K562 (cell line): ENCODE data around the gene CTF1. TPM values are rescaled to one million over a fixed set of nuclear protein-coding genes. Genes with fewer than 3 reads are reported as not detected.

Source experiments
- FOS ChIP-seq: IDR thresholded peaks from 3 replicates; pipeline ENCODE4 v1.6.1; 2011; ENCODE audit not compliant: insufficient read length; ENCODE audit errors: extremely low read depth
- IFI16 ChIP-seq: fragments of 250-450 bp; sonication (Bioruptor Pico); IDR thresholded peaks from 2 replicates; pipeline ENCODE4 v2.1.2; 2022; ENCODE audit warnings: mild to moderate bottlenecking, inconsistent platforms
- JUND ChIP-seq, 2 experiments: IDR thresholded peaks; 2 replicates in 1 of 2; 3 replicates in 1 of 2; pipeline ENCODE4 v1.6.1; 2011; ENCODE audit warnings: borderline replicate concordance in 2 of 2, low read depth in 2 of 2, low read length in 2 of 2, improper control_type of control experiment in 1 of 2, missing biosample characterization in 1 of 2, missing genetic modification characterization in 1 of 2, missing genetic modification reagents in 1 of 2
- KDM1A ChIP-seq, 2 experiments: fragments of 450-650 bp; IDR thresholded peaks; 2 replicates each; pipeline ENCODE4 v1.6.1; 2016; ENCODE audit warnings: mild to moderate bottlenecking in 2 of 2
- KLF10 ChIP-seq: fragments of 250-450 bp; sonication (Bioruptor Pico); IDR thresholded peaks from 2 replicates; pipeline ENCODE4 v1.6.1; 2021; ENCODE audit warnings: matching md5 sums
- MEF2D ChIP-seq: conservative IDR thresholded peaks from 2 replicates; pipeline ENCODE4 v1.6.1; 2016; ENCODE audit warnings: low read depth, missing genetic modification characterization, missing compliant biosample characterization
- NONO ChIP-seq, 2 experiments: fragments of 200-400 bp in 1 of 2; fragments of 450-650 bp in 1 of 2; formaldehyde crosslinking in 1 of 2; IDR thresholded peaks; 2 replicates each; pipeline ENCODE4 v1.6.1; 2017; ENCODE audit warnings: low read depth in 2 of 2, mild to moderate bottlenecking in 2 of 2, moderate library complexity in 2 of 2, low read length in 1 of 2
- SAFB ChIP-seq: fragments of 200-400 bp; formaldehyde crosslinking; IDR thresholded peaks from 2 replicates; pipeline ENCODE4 v1.6.1; 2017; ENCODE audit warnings: low read depth, low read length, borderline replicate concordance
- SMARCB1 ChIP-seq: IDR thresholded peaks from 2 replicates; pipeline ENCODE4 v1.6.1; 2011; ENCODE audit warnings: improper control_type of control experiment, low read depth; ENCODE audit not compliant: insufficient read length
- SRSF3 ChIP-seq: fragments of 200-400 bp; formaldehyde crosslinking; IDR thresholded peaks from 2 replicates; pipeline ENCODE4 v1.6.1; 2016; ENCODE audit warnings: mild to moderate bottlenecking, low read length, moderate library complexity; ENCODE audit not compliant: insufficient read depth
- TCF3 ChIP-seq: sonication (generic); formaldehyde crosslinking; IDR thresholded peaks from 2 replicates; pipeline ENCODE4 v1.4.0; 2020; ENCODE audit warnings: mild to moderate bottlenecking, missing genetic modification reagents
- TRIM28 ChIP-seq: fragments of 450-650 bp; IDR thresholded peaks from 2 replicates; pipeline ENCODE4 v1.6.1; 2017
- ZNF24 ChIP-seq: fragments of 450-650 bp; IDR thresholded peaks from 2 replicates; pipeline ENCODE4 v1.6.1; 2016
- ZNF436 ChIP-seq: fragments of 250-450, 450-650 bp; sonication (Bioruptor Pico); formaldehyde crosslinking; IDR thresholded peaks from 2 replicates; pipeline ENCODE4 v1.7.0; 2020; ENCODE audit warnings: mild to moderate bottlenecking
- ZNF561 ChIP-seq: fragments of 450-650 bp; formaldehyde crosslinking; conservative IDR thresholded peaks from 2 replicates; pipeline ENCODE4 v1.4.0; 2020; ENCODE audit warnings: mild to moderate bottlenecking, moderate library complexity
- ZNF75A ChIP-seq: fragments of 450-650 bp; formaldehyde crosslinking; IDR thresholded peaks from 2 replicates; pipeline ENCODE4 v1.4.0; 2020; ENCODE audit warnings: mild to moderate bottlenecking
- polyA plus RNA-seq, 8 experiments: library from polyadenylated mRNA; depleted of rRNA in 4 of 8; stranded (reverse) in 5 of 8; unstranded in 3 of 8; fragments of >200 nt; fragmentation: Nextera tagmentation in 2 of 8; fragmentation: Illumina TruSeq in 1 of 8; extraction: Ambion mirVana in 2 of 8; extraction: Trizol in 1 of 8; gene quantifications; 2 replicates each; pipeline versions ENCODE4 v1.2.1 to v1.2.3, GENCODE V29; 2011 to 2014; ENCODE audit warnings: inconsistent platforms in 1 of 8, missing spikeins in 1 of 8
- total RNA-seq, 7 experiments: library from RNA; depleted of rRNA in 6 of 7; stranded (reverse); fragments of >200 nt in 6 of 7; fragmentation: Illumina TruSeq in 2 of 7; extraction: Trizol in 2 of 7; gene quantifications; 2 replicates each; pipeline versions ENCODE4 v1.2.1 to v1.2.3, GENCODE V29; 2011 to 2021; ENCODE audit warnings: low replicate concordance in 1 of 7
- TF ChIP-seq, protein P1 (sequence below): fragments of 200-800 bp; sonication (Bioruptor generic); IDR thresholded peaks from 2 replicates; pipeline ENCODE4 v1.6.1; 2016; ENCODE audit warnings: missing genetic modification characterization, missing compliant biosample characterization
- TF ChIP-seq, protein P2 (sequence below): fragments of 450-650 bp; IDR thresholded peaks from 2 replicates; pipeline ENCODE4 v1.6.1; 2016; ENCODE audit warnings: missing biosample characterization, missing genetic modification characterization
- TF ChIP-seq, protein P3 (sequence below): fragments of 450-650 bp; IDR thresholded peaks from 2 replicates; pipeline ENCODE4 v1.6.1; 2016; ENCODE audit warnings: mild to moderate bottlenecking

CTF1 gene
- total and polyA plus RNA-seq, 9 of the 15 experiments (the other 6 are each of a cell fraction or from before 2014, with no cell fraction given): 0.24 to 2.5 (median 0.44) TPM

DNA sequence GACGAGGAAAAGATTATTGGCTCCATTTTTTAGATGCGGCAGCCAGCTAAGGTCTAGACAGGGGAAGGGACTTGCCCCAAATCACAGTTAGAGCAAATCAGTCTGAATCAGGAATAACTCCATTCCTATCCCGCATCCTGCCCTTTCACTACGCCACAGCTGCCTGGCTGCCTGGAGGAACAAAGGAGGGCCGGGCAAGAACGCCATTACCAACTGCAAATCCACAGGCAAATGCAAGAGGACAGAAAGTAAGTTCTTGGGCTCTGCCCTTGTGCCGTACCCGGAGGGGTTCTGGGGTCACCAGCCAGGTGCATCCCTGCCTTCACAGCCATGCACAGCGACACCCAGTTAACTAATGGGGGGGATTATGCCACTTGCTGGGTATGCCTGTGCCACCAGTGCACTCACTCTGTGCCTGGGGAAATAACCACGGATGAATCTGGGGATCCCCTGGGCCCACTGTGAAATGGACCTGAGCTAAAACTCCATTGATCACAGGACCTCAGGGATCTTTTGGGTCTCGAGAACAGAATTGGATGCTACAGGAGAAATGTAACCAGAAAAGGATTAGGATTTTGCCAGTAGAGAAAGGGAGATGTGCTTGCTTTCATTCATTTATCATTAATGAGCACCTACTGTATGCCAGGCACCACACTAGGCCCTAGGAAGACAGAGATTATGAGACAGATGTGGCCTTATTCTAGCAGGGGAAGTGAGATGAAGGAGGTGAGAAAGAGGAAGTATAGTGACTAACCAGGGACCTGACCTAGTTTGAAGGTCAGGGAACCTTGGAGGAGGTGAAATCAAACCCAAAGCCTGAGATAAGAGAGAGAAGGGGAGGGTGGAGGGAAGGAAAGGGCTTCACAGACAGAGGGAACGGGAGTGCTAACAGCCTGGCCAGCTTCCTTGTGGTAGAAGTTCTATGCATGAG, 20.3 kb upstream of the CTF1 start (continued):
- TF ChIP-seq FOS: no peak
- no peak for TF ChIP-seq IFI16 (CRISPR knock-in tag)
- peak; percentile 97 to 98 for TF ChIP-seq KDM1A (IDR thresholded peaks at IDR 0.05)
- TF ChIP-seq ZNF561: no peak
- TF ChIP-seq, protein P1, sequence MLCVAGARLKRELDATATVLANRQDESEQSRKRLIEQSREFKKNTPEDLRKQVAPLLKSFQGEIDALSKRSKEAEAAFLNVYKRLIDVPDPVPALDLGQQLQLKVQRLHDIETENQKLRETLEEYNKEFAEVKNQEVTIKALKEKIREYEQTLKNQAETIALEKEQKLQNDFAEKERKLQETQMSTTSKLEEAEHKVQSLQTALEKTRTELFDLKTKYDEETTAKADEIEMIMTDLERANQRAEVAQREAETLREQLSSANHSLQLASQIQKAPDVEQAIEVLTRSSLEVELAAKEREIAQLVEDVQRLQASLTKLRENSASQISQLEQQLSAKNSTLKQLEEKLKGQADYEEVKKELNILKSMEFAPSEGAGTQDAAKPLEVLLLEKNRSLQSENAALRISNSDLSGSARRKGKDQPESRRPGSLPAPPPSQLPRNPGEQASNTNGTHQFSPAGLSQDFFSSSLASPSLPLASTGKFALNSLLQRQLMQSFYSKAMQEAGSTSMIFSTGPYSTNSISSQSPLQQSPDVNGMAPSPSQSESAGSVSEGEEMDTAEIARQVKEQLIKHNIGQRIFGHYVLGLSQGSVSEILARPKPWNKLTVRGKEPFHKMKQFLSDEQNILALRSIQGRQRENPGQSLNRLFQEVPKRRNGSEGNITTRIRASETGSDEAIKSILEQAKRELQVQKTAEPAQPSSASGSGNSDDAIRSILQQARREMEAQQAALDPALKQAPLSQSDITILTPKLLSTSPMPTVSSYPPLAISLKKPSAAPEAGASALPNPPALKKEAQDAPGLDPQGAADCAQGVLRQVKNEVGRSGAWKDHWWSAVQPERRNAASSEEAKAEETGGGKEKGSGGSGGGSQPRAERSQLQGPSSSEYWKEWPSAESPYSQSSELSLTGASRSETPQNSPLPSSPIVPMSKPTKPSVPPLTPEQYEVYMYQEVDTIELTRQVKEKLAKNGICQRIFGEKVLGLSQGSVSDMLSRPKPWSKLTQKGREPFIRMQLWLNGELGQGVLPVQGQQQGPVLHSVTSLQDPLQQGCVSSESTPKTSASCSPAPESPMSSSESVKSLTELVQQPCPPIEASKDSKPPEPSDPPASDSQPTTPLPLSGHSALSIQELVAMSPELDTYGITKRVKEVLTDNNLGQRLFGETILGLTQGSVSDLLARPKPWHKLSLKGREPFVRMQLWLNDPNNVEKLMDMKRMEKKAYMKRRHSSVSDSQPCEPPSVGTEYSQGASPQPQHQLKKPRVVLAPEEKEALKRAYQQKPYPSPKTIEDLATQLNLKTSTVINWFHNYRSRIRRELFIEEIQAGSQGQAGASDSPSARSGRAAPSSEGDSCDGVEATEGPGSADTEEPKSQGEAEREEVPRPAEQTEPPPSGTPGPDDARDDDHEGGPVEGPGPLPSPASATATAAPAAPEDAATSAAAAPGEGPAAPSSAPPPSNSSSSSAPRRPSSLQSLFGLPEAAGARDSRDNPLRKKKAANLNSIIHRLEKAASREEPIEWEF (CRISPR knock-in tag): no peak
- TF ChIP-seq TCF3 (CRISPR knock-in tag): peak; percentile 27
- peak; percentile 41; the same call in 1 of the 2 replicates for TF ChIP-seq ZNF24
- no peak for TF ChIP-seq SMARCB1
- TF ChIP-seq ZNF436: no peak
- TF ChIP-seq, protein P2, sequence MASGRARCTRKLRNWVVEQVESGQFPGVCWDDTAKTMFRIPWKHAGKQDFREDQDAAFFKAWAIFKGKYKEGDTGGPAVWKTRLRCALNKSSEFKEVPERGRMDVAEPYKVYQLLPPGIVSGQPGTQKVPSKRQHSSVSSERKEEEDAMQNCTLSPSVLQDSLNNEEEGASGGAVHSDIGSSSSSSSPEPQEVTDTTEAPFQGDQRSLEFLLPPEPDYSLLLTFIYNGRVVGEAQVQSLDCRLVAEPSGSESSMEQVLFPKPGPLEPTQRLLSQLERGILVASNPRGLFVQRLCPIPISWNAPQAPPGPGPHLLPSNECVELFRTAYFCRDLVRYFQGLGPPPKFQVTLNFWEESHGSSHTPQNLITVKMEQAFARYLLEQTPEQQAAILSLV (tag): no peak
- TF ChIP-seq SAFB: no peak
- TF ChIP-seq SRSF3: no peak
- TF ChIP-seq MEF2D (tag): peak; percentile 72; the same call in 1 of the 2 replicates
- TF ChIP-seq ZNF75A: no peak
- TF ChIP-seq JUND (IDR thresholded peaks at IDR 0.05; ENCODE audit: borderline replicate concordance, low read depth, low read length): peak; percentile 66; the same call in 1 of the 2 replicates
- peak; percentile 73; the same call in 1 of the 3 replicates for TF ChIP-seq JUND (tag; IDR thresholded peaks at IDR 0.05; ENCODE audit: borderline replicate concordance, low read depth, low read length)
- TF ChIP-seq TRIM28: no peak
- TF ChIP-seq, protein P3, sequence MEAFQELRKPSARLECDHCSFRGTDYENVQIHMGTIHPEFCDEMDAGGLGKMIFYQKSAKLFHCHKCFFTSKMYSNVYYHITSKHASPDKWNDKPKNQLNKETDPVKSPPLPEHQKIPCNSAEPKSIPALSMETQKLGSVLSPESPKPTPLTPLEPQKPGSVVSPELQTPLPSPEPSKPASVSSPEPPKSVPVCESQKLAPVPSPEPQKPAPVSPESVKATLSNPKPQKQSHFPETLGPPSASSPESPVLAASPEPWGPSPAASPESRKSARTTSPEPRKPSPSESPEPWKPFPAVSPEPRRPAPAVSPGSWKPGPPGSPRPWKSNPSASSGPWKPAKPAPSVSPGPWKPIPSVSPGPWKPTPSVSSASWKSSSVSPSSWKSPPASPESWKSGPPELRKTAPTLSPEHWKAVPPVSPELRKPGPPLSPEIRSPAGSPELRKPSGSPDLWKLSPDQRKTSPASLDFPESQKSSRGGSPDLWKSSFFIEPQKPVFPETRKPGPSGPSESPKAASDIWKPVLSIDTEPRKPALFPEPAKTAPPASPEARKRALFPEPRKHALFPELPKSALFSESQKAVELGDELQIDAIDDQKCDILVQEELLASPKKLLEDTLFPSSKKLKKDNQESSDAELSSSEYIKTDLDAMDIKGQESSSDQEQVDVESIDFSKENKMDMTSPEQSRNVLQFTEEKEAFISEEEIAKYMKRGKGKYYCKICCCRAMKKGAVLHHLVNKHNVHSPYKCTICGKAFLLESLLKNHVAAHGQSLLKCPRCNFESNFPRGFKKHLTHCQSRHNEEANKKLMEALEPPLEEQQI: no peak
- no peak for TF ChIP-seq KLF10
- no peak for TF ChIP-seq NONO (IDR thresholded peaks at IDR 0.05; ENCODE audit: low read depth in 2 of 2, low read length in 1 of 2)
